Activated CD8-positive, alpha-beta memory T cell treated with anti-CD3 and anti-CD28 coated beads for 48 hours (primary cell): ENCODE data around the gene CNTNAP3B.
"Not testable (repeated sequence)": the region's sequence is repeated elsewhere in the genome, so short reads cannot be mapped to it uniquely, and the experiment has no call there.

Source experiments
- DNase-seq, 3 experiments: peaks; one replicate each; pipeline ENCODE4 v3.0.0-alpha.2; 2020; ENCODE audit warnings: low read depth in 2 of 3, low spot score in 2 of 3

CNTNAP3B gene

DNA sequence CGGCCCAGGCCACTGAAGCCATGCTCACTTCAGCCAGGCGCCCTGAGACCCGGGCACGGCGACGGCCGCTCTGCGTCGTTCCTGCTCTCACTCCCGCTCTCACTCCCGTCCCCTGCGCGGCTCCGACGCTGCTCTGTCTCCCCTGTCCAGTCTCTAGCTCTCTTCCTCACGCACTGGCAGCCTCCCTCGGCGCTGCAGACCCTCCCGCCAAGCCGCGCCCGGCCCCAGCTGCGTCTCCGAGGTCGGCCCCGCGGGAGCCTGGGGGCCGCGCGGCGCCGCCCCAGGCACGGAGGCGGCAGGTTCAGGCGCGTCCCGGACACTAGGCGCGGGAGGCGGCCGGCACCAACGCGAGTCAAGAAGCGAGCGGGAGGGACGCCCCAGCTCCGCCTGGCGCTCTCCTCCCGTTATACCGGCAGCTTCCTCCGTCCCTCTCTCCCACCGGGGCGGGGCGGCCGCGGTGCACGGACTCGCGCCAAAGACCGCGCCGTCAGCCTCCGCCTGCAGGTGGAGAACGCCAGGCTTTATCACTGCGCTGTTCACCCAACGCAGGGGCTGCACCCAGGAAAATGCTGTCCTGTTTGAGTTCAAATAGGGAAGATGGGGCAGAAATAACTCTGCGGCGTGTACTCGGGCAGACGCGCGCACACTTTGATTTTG is at the start of gene CNTNAP3B:
Gene CNTNAP3B (minus strand): TSS at position 354 of the 657 bp plus-strand sequence. CDS start 332 bp downstream, at position 22.
- not testable (repeated sequence) for DNase-seq

DNA sequence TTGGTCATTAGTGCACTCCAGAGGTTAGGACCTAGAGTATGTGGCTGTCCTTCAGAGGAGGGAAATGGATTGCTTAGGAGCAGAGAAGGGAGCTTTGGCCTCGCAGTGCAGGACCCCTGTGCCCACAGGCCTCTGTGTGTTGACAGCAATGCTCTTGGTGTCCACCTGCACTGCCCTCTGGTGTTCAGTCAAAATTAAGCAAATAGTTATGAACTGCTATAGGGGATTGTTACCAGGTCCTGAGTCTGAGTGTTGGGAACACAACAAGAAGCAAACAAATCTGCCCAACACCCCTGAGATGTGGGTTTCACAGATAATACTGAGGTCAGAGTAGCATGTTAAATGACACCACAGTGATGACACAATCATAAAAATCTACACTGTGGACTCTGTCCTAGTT is 31.1 kb upstream of the CNTNAP3B start:
- not testable (repeated sequence) for DNase-seq

DNA sequence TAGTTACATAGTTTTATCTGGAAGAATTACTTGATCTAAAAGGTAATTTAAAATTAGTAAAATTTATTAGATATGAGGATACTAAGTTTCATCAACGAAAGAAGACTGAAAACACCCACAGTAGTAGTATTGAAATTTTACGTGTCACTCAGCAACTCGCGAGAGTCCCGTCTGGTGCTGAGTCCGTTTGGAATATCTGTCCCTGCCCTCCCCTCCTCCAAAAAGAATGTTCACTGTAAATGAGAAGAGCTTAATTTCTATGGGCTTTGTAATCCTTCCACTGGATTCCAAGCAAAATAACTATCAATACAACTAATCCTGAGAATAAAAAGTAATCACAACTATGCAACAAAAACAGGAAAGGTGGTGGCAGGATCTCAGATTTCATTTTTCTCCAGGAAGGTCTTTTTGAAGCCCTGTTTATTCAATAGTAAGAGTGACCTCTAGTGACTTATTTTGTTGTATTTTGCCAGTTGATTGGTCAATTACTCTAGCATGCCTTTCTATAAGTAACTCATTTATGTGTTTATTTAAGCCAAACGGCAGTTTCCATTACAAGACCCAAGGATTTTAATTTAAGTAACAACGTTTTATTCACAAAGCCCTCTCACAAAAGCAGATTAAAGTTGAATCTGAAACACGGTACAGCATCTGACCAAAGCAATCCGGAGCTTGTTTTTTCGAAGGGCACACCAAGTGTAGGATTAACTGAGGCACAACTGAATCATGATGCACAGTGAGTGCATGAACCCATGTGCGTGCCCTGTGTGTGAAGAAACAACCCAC is 2.0 kb downstream of the CNTNAP3B start:
- DNase-seq: not testable (repeated sequence)

DNA sequence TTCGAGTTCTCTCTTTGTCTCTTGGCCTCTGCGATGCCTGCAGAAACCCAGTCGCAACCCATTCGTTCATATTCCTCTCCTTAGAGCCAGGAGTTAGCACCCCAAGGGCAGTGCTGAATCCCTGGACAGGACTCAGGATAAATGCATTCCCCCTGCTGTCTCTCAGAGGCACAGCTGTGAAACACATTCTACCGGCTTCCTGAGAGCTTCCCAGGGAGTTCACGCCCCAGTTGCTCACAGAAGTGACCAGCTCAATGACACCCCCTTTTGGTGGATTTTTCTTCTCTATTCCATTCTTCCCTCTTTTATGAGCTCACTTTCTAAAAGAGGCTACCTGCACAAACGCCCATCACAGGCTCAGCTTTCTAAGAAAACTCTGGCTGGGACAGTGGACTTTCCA is 8.2 kb downstream of the CNTNAP3B start:
- not testable (repeated sequence) for DNase-seq

DNA sequence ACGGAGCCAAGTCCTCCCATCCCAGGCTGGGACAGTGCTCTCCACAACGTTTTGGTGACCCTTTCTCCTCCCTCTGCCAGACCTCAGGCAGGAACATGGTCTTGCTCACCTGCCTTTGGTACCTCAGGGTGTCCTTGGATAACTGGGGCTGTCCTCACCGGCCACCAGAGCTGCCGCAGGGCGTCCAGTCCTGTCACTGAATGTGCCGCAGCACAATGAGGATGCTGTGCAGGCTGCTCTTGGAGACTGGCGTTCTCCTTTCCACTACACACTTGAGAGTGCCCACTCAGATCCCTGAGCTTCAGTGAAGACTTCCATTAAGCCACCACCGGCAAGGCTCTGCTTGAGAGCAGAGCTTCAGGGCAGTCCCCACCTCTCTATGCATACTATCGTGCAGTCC is 33.3 kb downstream of the CNTNAP3B start:
- not testable (repeated sequence) for DNase-seq

DNA sequence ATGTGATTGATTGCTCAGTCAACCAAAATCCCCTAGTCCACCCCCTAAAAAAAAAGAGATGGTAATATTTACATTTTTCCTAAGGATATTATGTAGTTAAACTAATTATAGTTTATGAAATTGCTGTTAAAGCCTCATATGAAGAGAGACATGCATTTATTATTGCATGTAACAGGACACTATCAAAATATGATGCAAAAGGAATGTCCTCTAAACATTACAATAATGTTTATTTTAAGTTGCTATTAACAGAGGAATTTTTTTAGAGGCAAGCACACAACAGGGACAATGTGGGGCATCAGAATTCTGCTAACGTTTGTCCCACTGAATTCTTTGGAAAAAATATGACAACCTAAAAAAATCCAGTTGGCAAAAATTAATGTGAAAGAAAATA is 44.7 kb downstream of the CNTNAP3B start:
- DNase-seq: not testable (repeated sequence)

DNA sequence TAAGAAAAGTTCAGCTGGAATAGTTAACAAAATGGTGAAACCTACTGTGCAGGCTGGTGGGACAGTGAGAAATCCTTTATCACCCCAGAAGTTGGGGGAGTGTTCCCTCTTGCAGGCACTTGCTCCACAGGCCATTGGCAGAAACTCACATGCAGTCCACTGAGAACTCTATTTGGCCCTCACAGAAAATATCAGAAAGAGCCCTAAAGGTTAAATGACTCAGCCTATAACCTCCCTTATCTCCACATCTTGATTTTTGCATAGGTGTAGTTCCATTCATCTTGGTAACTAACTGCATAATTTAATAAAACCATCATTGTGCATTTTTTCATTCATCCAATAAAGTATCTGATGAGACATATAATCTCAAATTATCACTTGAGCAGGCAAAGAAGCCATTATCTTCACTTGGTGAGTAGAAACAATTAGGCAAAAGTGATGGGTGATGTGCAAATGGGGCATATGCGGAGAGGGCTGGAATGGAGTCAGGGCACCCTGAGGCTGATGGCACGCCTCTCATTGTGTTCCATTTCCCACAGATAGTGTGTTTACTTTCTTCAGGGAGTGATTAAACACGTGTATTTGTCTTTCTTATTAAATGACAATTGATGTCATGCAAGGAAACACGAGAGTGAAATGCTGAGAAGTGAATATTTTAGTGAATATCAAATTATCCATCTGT is 45.2 kb downstream of the CNTNAP3B start:
- DNase-seq: not testable (repeated sequence)

DNA sequence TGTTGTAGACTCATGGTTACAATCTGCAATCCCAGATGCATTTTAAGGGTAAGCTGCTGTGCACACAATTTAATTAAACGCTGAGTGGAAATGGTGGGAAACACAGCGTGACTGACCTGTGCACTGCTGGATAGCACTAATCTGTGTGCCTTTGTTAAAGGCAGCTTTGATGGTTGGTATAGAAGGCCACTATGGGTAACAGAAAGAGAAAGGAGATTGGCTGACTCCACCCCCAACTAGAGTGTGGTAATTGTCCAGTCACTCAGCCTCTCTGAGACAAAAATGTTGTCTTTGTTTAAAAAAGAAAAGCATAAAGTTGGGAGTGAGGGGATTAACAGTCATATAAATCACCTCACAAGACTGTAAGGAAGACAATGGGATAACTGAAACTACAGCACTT is 48.9 kb downstream of the CNTNAP3B start:
- not testable (repeated sequence) for DNase-seq

DNA sequence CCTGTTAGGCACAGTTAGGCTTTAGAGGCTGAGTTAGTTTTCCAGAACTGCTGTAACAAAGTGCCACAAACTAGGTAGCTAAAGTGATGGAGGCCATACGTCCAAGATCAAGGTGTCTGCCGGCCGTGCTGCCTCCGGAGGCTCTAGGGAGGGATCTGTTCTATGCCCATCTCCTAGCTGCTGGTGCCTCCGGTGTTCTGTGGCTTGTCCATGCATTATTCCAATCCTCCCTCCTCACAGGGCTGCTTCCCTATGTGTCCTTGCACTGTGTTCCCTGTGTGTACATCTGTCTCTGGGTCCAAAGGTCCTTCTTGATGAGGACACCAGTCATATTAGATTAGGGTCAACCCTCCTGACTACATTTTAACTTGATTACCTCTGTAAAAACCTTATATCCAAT is 54.4 kb downstream of the CNTNAP3B start:
- DNase-seq: not testable (repeated sequence)

DNA sequence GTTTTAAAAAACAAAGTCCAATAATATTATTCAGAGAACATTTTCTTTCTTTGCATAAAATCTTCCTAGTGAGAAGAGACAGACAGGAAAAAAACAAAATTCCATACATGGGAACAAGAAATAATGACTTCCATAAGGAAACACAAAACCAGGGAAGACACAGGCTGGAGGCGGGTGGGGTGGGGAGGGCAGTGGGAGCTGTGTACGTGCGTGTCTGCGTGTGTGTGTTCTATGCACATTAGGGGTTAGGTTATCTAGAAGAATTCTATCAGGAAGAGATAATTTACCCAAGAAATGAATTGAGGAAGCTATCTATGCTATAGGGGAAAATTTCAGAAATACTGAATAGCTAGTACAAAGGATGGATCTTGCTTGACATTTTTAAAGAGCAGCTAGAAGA is 58.2 kb downstream of the CNTNAP3B start:
- DNase-seq: not testable (repeated sequence)

DNA sequence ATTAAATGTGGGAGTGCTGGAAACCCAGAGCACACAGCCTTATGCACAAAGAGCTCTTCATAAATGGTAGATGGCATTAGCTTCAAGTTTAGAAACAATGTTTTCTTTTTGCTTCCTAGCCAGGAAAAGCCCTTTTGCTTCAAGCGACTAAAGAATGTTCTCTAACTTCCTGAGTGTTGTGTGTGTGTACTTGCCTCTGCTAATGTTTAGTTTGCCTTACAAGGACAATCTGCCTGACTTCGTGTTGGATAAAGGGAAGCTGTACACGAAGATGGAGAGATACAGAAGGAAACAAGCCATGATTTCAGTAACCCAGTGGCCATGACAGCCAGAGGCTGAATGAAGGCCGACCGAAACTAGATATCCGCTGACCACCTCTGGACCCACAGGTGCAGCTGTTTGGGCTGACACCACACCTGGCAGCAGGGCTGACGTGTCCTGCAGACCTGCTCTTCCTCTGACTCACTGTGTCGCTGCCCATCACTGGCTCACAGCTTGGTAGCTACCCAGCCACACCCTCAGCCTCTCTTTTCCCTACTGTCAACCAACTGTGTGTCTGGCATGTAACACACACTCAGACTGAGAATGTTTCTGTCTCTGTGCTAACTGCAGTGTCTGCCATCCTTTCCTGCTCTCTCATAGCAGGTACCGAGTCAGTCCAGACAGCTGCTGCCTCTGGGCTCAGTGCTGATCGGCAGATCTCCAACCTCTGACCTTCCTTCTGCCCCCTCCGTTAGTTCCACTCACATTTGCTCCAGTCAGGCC is 59.0 kb downstream of the CNTNAP3B start:
- not testable (repeated sequence) for DNase-seq

DNA sequence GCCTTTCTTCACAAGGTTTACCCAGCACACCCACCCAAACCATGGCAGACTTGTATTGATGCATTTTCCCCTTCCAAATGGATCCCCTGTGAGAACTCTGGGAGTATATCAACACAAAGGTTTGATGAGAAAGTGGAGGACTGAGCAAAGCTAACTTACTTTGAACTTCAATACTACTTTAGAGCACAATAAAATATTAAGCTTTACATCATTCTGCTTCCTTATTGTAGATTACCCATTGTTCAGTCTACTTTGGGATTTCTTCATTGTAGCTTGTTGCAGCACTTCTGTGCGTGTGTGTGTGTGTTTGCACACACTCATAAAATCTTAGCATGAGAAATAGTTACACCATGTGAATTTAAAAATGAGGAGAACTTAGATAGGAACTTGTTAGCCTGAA is 75.4 kb downstream of the CNTNAP3B start:
- not testable (repeated sequence) for DNase-seq

DNA sequence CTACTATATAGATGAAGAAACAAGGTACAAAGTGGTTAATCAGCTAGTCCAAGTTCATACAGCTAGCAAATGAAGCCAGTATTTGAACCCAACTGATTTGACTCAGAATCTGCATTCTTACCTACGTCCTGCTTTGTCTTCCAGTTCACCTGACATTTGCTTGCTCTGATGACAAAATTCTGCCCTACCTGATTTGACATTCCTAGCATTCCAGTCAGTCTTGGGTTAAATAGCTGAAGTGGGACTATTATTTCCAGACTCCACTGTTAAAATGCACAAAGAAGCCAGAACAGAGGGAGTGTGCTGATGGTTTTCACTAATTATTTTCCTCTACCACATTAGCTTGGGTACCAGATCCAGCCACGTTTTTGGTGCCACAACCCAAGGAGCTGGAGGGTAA is 78.5 kb downstream of the CNTNAP3B start:
- DNase-seq: not testable (repeated sequence)

DNA sequence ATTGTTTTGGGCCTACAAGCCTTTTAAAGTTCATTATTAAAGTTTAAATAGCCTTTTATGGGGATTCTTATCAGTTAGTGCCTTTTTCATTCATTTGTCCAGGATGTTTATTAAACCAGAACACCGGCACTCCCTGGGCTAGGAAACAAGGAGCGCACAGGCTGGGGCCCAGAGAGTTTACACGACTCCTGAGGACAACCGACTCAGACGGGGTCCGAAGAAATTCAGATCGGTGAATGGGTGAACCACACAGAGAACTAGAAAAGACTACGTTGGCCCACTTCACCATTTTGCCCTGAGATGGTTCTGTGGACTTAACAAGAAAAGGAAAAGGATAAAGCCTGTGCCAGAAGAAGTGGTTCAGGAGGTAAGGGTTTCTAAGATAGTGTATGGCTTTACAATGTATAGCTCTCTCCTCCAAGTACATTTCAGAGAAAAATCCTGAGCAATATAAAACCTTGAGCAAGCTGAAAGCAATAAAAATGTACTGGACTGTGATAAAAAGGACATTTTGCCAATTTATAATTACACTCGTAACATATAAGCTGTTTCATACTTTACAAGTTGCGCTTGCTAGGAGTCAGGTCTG is 84.7 kb downstream of the CNTNAP3B start:
- DNase-seq: not testable (repeated sequence)

DNA sequence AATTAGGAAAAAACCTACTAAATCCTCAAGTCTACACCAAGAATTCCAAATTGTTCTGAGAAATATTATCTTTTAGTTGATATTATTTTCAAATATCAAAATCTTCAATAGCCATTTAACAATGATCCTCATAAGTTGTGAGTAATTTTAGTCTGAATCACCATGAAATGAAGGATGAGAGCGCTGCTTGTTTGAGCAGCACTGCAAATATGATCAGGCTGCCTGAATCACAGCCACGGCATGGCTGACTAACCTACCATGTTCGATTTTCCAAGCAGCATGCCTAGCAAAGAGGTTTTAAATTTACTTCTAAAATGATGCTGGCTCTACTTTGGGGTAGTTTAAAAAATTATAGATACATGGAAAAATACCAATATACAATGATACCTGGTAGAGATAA is 95.7 kb downstream of the CNTNAP3B start:
- DNase-seq: not testable (repeated sequence)

DNA sequence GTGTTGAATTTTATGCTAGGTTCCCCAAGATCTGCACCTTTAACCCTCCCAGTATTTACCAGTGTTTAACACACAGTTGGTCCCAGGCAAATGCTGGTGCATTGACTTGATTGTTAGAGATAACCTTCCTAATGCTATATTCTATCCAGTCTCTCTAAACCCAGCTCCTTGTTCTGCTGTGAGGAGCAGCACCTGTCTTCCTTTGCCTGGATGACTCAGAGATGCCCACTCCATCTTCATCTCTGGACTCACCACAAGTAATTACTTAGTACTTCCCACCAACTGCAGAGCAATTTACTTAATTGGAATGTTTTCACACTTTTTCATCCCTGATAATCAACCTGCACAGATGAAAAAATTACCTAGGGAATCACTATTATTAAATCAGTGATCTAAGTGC is 108.6 kb downstream of the CNTNAP3B start:
- DNase-seq: not testable (repeated sequence)

DNA sequence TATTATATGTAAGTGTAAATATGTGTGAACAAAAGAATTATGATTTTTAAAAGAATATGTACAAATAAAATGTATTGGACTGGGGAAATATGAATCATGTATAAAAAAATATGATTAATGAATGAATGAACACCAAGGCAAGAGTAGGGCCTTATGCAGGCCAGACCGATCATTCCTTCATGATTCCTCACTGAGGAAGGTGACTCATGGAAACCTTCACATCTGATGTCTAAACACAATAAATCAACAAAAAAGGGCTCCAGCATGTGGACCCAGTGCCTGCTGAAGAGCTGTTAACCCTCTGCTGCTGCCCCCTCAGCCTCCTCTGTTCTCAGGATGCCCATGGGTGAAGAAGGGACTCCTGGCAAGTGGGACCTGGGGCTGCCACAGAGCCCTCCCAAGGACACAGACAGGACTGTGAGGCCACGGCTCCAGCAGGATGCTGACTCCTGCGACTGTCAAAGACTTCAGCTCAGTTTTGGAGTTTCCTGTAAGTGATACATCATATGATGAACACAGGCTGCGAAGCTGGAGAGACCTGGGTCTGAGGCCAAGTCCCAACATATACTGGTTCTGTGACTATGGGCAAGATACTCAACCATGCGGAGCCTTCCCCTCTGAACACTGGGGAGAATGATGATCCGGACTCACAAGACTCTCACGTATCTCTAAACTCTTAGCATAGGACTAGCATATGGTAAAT is 110.9 kb downstream of the CNTNAP3B start:
- not testable (repeated sequence) for DNase-seq

DNA sequence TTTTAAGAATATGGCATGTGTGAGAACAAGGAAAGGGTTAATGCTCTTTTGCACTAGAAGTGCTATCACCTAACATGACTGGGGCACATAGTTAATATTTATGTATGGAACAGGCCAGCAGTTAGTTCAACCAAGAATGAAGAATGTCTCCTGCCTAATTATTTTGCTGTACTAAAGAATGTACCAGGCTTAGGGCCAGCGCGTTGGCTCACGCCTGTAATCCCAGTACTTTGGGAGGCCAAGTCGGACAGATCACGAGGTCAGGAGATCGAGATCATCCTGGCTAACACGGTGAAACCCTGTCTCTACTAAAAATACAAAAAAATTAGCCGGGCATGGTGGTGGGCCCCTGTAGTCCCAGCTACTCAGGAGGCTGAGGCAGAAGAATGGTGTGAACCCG is 114.9 kb downstream of the CNTNAP3B start:
- not testable (repeated sequence) for DNase-seq

DNA sequence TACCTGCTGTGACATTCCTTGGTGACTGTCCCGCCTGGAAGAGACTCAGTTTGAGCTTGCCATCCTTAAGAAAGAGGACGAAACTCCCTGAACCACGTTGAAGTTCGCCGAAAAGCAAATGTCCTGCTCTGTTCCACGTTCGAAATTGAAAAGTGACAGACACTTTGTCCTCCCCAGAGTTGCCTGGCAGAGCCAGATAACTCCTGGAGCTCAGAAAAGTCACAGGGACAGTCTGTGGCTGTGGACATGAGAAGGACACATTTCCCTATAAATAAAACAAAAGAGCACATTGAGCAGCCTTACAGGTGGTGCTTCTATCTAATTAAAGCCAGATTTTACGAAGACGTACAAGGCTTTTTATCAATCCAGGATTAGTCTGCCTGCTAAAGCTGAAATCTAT is 137.6 kb downstream of the CNTNAP3B start:
- not testable (repeated sequence) for DNase-seq

DNA sequence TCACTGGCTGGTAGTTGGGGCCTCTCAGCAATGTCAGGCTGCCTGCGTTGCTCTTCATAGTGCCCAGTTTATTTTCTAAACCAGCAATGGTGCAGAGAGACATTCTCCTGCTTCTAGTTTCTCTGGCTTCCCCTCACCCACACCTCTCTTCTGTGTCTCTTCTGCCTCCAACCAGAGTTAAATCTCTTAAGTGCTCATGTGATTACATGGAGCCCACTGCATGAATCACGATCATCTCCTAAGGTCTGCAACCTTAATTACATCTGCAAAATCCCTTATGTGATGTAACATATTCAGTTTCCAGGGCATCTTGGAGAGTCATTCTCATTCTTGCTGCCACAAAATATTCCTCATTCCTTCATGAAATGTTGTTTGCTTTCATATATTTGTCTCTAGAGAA is 149.0 kb downstream of the CNTNAP3B start:
- not testable (repeated sequence) for DNase-seq
